HepG2 (cell line): ENCODE data around the gene ANAPC5. TPM values are rescaled to one million over a fixed set of nuclear protein-coding genes. Genes with fewer than 3 reads are reported as not detected.

Experiments used
- CCDC6 ChIP-seq: sonication (generic); formaldehyde crosslinking; IDR thresholded peaks from 2 replicates; pipeline ENCODE4 v1.8.1; 2022; ENCODE audit warnings: mild to moderate bottlenecking, missing genetic modification reagents, moderate library complexity
- ERF ChIP-seq: IDR thresholded peaks from 2 replicates; pipeline ENCODE4 v1.6.1; 2018; ENCODE audit warnings: missing biosample characterization, missing genetic modification reagents
- FOXC1 ChIP-seq: sonication (generic); formaldehyde crosslinking; IDR thresholded peaks from 2 replicates; pipeline ENCODE4 v1.8.0; 2022; ENCODE audit warnings: mild to moderate bottlenecking, missing genetic modification reagents, borderline replicate concordance
- GLMP ChIP-seq: sonication (generic); formaldehyde crosslinking; IDR thresholded peaks from 2 replicates; pipeline ENCODE4 v1.9.0; 2021; ENCODE audit warnings: missing genetic modification reagents, mild to moderate bottlenecking, borderline replicate concordance
- JARID2 ChIP-seq: sonication (generic); formaldehyde crosslinking; IDR thresholded peaks from 2 replicates; pipeline ENCODE4 v1.8.1; 2023; ENCODE audit warnings: missing genetic modification reagents, inconsistent platforms; ENCODE audit not compliant: insufficient replicate concordance
- KLF11 ChIP-seq: IDR thresholded peaks from 2 replicates; pipeline ENCODE4 v1.6.1; 2016; ENCODE audit warnings: missing compliant biosample characterization
- MLLT10 ChIP-seq: sonication (generic); formaldehyde crosslinking; IDR thresholded peaks from 2 replicates; pipeline ENCODE4 v1.4.0; 2020; ENCODE audit warnings: missing genetic modification reagents
- MXD4 ChIP-seq: IDR thresholded peaks from 2 replicates; pipeline ENCODE4 v1.6.1; 2016; ENCODE audit warnings: mild to moderate bottlenecking, missing biosample characterization, missing genetic modification reagents
- NKX3-1 ChIP-seq: sonication (generic); formaldehyde crosslinking; IDR thresholded peaks from 2 replicates; pipeline ENCODE4 v1.5.0; 2020; ENCODE audit warnings: missing genetic modification reagents
- NR2C2 ChIP-seq: sonication (generic); formaldehyde crosslinking; IDR thresholded peaks from 2 replicates; pipeline ENCODE4 v1.4.0; 2020; ENCODE audit warnings: missing genetic modification reagents, mild to moderate bottlenecking, moderate library complexity, borderline replicate concordance
- RARA ChIP-seq: IDR thresholded peaks from 2 replicates; pipeline ENCODE4 v1.6.1; 2016; ENCODE audit warnings: missing genetic modification reagents, missing compliant biosample characterization
- SOX13 ChIP-seq, 3 experiments: fragments of 450-650 bp in 1 of 3; sonication (generic) in 1 of 3; formaldehyde crosslinking in 1 of 3; IDR thresholded peaks in 2 of 3; conservative IDR thresholded peaks in 1 of 3; 2 replicates each; pipeline versions ENCODE4 v1.5.0 to v1.6.1; 2016 to 2020; ENCODE audit warnings: antibody characterized with exemption in 1 of 3, mild to moderate bottlenecking in 1 of 3, missing compliant biosample characterization in 1 of 3, missing genetic modification reagents in 1 of 3, moderate library complexity in 1 of 3
- SOX5 ChIP-seq: IDR thresholded peaks from 2 replicates; pipeline ENCODE4 v1.6.1; 2016; ENCODE audit warnings: borderline replicate concordance
- SOX6 ChIP-seq, 2 experiments: fragments of 450-650 bp in 1 of 2; sonication (generic) in 1 of 2; formaldehyde crosslinking in 1 of 2; IDR thresholded peaks; 2 replicates each; pipeline versions ENCODE4 v1.4.0 to v1.6.1; 2017 to 2020; ENCODE audit warnings: antibody characterized with exemption in 1 of 2, mild to moderate bottlenecking in 1 of 2, missing genetic modification reagents in 1 of 2
- YY1 ChIP-seq: IDR thresholded peaks from 2 replicates; pipeline ENCODE4 v1.6.1; 2011; ENCODE audit warnings: low read length, low read depth, moderate library complexity, mild to moderate bottlenecking; ENCODE audit not compliant: insufficient read depth, insufficient replicate concordance
- ZBTB44 ChIP-seq: sonication (generic); formaldehyde crosslinking; IDR thresholded peaks from 2 replicates; pipeline ENCODE4 v1.4.0; 2020; ENCODE audit warnings: missing genetic modification reagents
- ZFP1 ChIP-seq: IDR thresholded peaks from 2 replicates; pipeline ENCODE4 v1.6.1; 2016
- ZNF138 ChIP-seq: sonication (generic); formaldehyde crosslinking; IDR thresholded peaks from 2 replicates; pipeline ENCODE4 v1.5.0; 2020; ENCODE audit warnings: mild to moderate bottlenecking, low read depth, missing genetic modification reagents
- ZNF546 ChIP-seq: sonication (generic); formaldehyde crosslinking; conservative IDR thresholded peaks from 2 replicates; pipeline ENCODE4 v1.8.1; 2023; ENCODE audit warnings: mild to moderate bottlenecking, missing genetic modification reagents
- ZNF570 ChIP-seq: sonication (generic); formaldehyde crosslinking; IDR thresholded peaks from 2 replicates; pipeline ENCODE4 v1.4.0; 2020; ENCODE audit warnings: mild to moderate bottlenecking, missing genetic modification reagents, borderline replicate concordance
- ZNF607 ChIP-seq: sonication (generic); formaldehyde crosslinking; IDR thresholded peaks from 2 replicates; pipeline ENCODE4 v1.5.1; 2020; ENCODE audit warnings: missing genetic modification reagents, mild to moderate bottlenecking, borderline replicate concordance
- ZNF720 ChIP-seq: sonication (generic); formaldehyde crosslinking; IDR thresholded peaks from 2 replicates; pipeline ENCODE4 v1.4.0; 2020; ENCODE audit warnings: missing genetic modification reagents
- ZNF770 ChIP-seq: sonication (generic); formaldehyde crosslinking; IDR thresholded peaks from 2 replicates; pipeline ENCODE4 v1.5.0; 2020; ENCODE audit warnings: mild to moderate bottlenecking, missing genetic modification reagents
- polyA plus RNA-seq, 8 experiments: library from polyadenylated mRNA; depleted of rRNA in 3 of 8; stranded (reverse) in 7 of 8; unstranded in 1 of 8; fragments of >200 nt; fragmentation: Illumina TruSeq in 4 of 8; extraction: Trizol in 4 of 8; gene quantifications; 2 replicates each; pipeline versions ENCODE4 v1.2.1 to v1.2.3, GENCODE V29; 2011 to 2016; ENCODE audit warnings: low read depth in 4 of 8, missing spikeins in 1 of 8, mixed read lengths in 1 of 8; ENCODE audit not compliant: insufficient read depth in 1 of 8
- total RNA-seq, 5 experiments: library from RNA; depleted of rRNA; stranded (reverse); fragments of >200 nt; fragmentation: Illumina TruSeq; extraction: Trizol; gene quantifications; 2 replicates each; pipeline ENCODE4 v1.2.3, GENCODE V29; 2016; ENCODE audit warnings: low read depth in 1 of 5

Gene ANAPC5
- total and polyA plus RNA-seq, 2 of the 13 experiments (the other 11 are each of a cell fraction or from before 2014, with no cell fraction given): 146 to 161 TPM

- TF ChIP-seq YY1: peak; percentile 78
- TF ChIP-seq SOX13 (IDR thresholded peaks at IDR 0.05): 0 out of 2 replicates have a peak, but pooled peaks have one; percentile 41
- TF ChIP-seq SOX13 (CRISPR knock-in tag; conservative IDR thresholded peaks at IDR 0.05 in 1 of 2, IDR thresholded peaks at IDR 0.05 in 1 of 2): peak in 1 of 2 experiments; percentile 46; a peak in 1 of 4 replicates
- no peak for TF ChIP-seq MLLT10
- no peak for TF ChIP-seq SOX6 (IDR thresholded peaks at IDR 0.05)
- TF ChIP-seq SOX6 (CRISPR knock-in tag; IDR thresholded peaks at IDR 0.05): peak; percentile 55
- TF ChIP-seq CCDC6 (CRISPR knock-in tag): 0 out of 2 replicates have a peak, but pooled peaks have one; percentile 57
- TF ChIP-seq NKX3-1 (CRISPR knock-in tag): no peak; the same call in 1 of the 2 replicates
- peak; percentile 73; the same call in 1 of the 2 replicates for TF ChIP-seq KLF11 (CRISPR knock-in tag)
- no peak for TF ChIP-seq GLMP (CRISPR knock-in tag)
- TF ChIP-seq SOX5: peak; percentile 15; the same call in 1 of the 2 replicates
- TF ChIP-seq MXD4 (CRISPR knock-in tag): peak; percentile 83
- TF ChIP-seq ERF: peak; percentile 84
- no peak for TF ChIP-seq JARID2 (CRISPR knock-in tag)
- no peak for TF ChIP-seq ZNF570 (CRISPR knock-in tag)
- peak; percentile 89 for TF ChIP-seq ZNF770 (CRISPR knock-in tag)
- TF ChIP-seq RARA: peak; percentile 47; the same call in 1 of the 2 replicates
- TF ChIP-seq NR2C2 (CRISPR knock-in tag): peak; percentile 93
- no peak; the same call in 1 of the 2 replicates for TF ChIP-seq FOXC1 (CRISPR knock-in tag)
- peak; percentile 72; the same call in 1 of the 2 replicates for TF ChIP-seq ZNF607 (CRISPR knock-in tag)
- no peak for TF ChIP-seq ZNF138 (CRISPR knock-in tag)
- no peak for TF ChIP-seq ZNF720 (CRISPR knock-in tag)
- TF ChIP-seq ZBTB44 (CRISPR knock-in tag): peak; percentile 18; the same call in 1 of the 2 replicates
- peak; percentile 83; the same call in 1 of the 2 replicates for TF ChIP-seq ZFP1 (CRISPR knock-in tag)
- no peak for TF ChIP-seq ZNF546
Measured at GRCh38 chr12:121351820-121352681, at the start of gene ANAPC5 (continued).
